ENCODE data around the gene SCGN.

Gene SCGN

DNA sequence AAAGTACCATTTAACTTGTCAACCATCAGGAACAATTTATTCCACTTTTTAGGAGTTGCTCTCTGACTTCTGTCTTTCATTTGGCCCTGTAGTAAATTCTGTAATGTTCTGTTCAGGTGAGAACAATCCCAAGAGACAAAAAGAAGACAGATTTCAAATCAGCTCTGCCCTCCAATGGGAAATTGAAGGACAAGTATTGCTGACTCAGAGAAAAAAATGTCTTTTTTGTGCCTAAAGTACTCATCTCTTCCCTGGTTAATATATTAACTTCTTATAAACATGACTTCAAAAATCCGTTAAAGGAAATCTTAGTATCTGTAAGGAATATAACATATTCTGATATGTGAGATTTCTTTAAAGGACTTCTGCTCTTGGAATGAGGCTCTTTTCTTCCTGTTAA is 38.6 kb upstream of the SCGN start:
- in situ Hi-C loops (cut with HindIII; ENCODE audit: low pct_ligation_motif_present, low sequenced_read_pairs) = no loop called here

GRCh38 chr6:25614052-25614451 is 38.0 kb upstream of the SCGN start:
- Histone ChIP-seq H3K27ac (no peak overlapping the region), H3K36me3 (replicated peaks) (no peaks in the 10 kb centered on the region), H3K4me3 (ENCODE audit: low read depth, low read length) (no peak overlapping the region), H3K27me3 (replicated peaks) (no peaks in the 10 kb centered on the region)
- TF ChIP-seq, protein P1, sequence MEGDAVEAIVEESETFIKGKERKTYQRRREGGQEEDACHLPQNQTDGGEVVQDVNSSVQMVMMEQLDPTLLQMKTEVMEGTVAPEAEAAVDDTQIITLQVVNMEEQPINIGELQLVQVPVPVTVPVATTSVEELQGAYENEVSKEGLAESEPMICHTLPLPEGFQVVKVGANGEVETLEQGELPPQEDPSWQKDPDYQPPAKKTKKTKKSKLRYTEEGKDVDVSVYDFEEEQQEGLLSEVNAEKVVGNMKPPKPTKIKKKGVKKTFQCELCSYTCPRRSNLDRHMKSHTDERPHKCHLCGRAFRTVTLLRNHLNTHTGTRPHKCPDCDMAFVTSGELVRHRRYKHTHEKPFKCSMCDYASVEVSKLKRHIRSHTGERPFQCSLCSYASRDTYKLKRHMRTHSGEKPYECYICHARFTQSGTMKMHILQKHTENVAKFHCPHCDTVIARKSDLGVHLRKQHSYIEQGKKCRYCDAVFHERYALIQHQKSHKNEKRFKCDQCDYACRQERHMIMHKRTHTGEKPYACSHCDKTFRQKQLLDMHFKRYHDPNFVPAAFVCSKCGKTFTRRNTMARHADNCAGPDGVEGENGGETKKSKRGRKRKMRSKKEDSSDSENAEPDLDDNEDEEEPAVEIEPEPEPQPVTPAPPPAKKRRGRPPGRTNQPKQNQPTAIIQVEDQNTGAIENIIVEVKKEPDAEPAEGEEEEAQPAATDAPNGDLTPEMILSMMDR (IDR thresholded peaks at IDR 0.05; ENCODE audit: low read depth, low read length, missing control alignments) = no peak
- DNase-seq = no peak
- in situ Hi-C loops (cut with HindIII; ENCODE audit: low pct_ligation_motif_present, low sequenced_read_pairs) = no loop called here

More for the DNA sequence above, 38.6 kb upstream of the SCGN start:
- Histone ChIP-seq H3K27me3 (replicated peaks) (no peaks in the 10 kb centered on the region), H3K27ac (no peak overlapping the region), H3K4me3 (ENCODE audit: low read depth, low read length) (no peak overlapping the region), H3K36me3 (replicated peaks) (no peaks in the 10 kb centered on the region)
- TF ChIP-seq, protein P1 (IDR thresholded peaks at IDR 0.05; ENCODE audit: low read depth, low read length, missing control alignments) = no peak
- no peak for DNase-seq

DNA sequence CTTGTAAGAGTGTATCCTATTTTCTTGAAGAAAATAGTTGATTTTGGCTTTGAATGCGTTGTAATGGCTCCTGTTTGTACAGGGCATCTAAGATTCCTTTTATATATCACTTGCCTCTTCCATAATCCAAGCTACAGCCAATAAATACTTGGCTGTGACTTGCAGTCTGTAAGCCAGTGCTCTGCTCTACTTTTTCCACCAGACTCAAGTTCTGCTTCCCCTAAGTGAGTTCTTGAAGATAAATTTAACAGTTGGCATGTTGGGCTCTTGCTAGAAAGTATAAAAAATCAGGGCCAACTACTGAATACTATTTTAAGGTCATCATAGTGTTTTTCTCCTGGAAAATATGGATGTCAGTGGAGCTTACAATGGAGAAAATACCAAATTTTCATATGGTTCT is 36.5 kb upstream of the SCGN start:
- TF ChIP-seq, protein P1 (IDR thresholded peaks at IDR 0.05; ENCODE audit: low read depth, low read length, missing control alignments) = no peak
- H3K36me3 ChIP-seq (replicated peaks) = no peaks in the 10 kb centered on the region
- in situ Hi-C loops (cut with HindIII; ENCODE audit: low pct_ligation_motif_present, low sequenced_read_pairs) = no loop called here
- H3K27ac ChIP-seq = no peak overlapping the region
- DNase-seq = no peak
- no peaks in the 10 kb centered on the region for H3K27me3 ChIP-seq (replicated peaks)
- H3K4me3 ChIP-seq (ENCODE audit: low read depth, low read length) = no peak overlapping the region

GRCh38 chr6:25617997-25618396 is 34.0 kb upstream of the SCGN start:
- Histone ChIP-seq H3K36me3 (replicated peaks) (no peaks in the 10 kb centered on the region), H3K27me3 (replicated peaks) (no peaks in the 10 kb centered on the region), H3K4me3 (ENCODE audit: low read depth, low read length) (no peak overlapping the region), H3K27ac (no peak overlapping the region)
- TF ChIP-seq, protein P1 (IDR thresholded peaks at IDR 0.05; ENCODE audit: low read depth, low read length, missing control alignments) = no peak
- in situ Hi-C loops (cut with HindIII; ENCODE audit: low pct_ligation_motif_present, low sequenced_read_pairs) = no loop called here
- DNase-seq = no peak

- Histone ChIP-seq H3K27ac (no peak overlapping the region), H3K36me3 (replicated peaks) (no peaks in the 10 kb centered on the region), H3K4me3 (ENCODE audit: low read depth, low read length) (no peak overlapping the region), H3K27me3 (replicated peaks) (no peaks in the 10 kb centered on the region)
- TF ChIP-seq, protein P1 (IDR thresholded peaks at IDR 0.05; ENCODE audit: low read depth, low read length, missing control alignments) = no peak
- DNase-seq = no peak
- in situ Hi-C loops (cut with HindIII; ENCODE audit: low pct_ligation_motif_present, low sequenced_read_pairs) = no loop called here
These were observed 32.8 kb upstream of the SCGN start for GRCh38 chr6:25619217-25619616.

DNA sequence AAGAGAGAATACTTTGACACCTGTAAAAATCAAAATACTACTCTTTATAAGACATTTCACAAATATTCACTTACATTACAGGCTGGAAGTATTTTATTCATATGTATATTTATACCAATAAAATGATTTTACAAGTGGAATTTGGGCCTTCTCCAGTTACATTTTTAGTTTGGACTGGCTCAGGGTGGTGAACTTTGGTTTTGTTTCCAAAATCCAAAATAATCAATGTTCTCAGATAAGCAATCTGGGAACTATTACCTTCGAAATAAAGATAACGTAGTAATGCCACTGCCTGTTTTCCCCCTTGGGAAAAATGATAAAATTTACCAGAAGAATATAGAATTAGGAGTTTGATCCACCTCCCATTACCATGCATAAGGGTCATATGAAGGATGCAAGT is 31.6 kb upstream of the SCGN start:
- no peak for DNase-seq
- Histone ChIP-seq H3K27me3 (replicated peaks) (no peaks in the 10 kb centered on the region), H3K4me3 (ENCODE audit: low read depth, low read length) (no peak overlapping the region), H3K27ac (no peak overlapping the region), H3K36me3 (replicated peaks) (no peaks in the 10 kb centered on the region)
- in situ Hi-C loops (cut with HindIII; ENCODE audit: low pct_ligation_motif_present, low sequenced_read_pairs) = no loop called here
- TF ChIP-seq, protein P1 (IDR thresholded peaks at IDR 0.05; ENCODE audit: low read depth, low read length, missing control alignments) = no peak
